Measurements from ENCODE around the gene QSOX2.

GRCh38 chr9:136277746-136278145, 32.1 kb upstream of the QSOX2 start:
- TF ChIP-seq CTCF (IDR thresholded peaks at IDR 0.05 in 2 of 3, conservative IDR thresholded peaks at IDR 0.05 in 1 of 3; ENCODE audit: borderline replicate concordance in 1 of 3, insufficient read depth in 1 of 3, low read depth in 2 of 3, low read length in 2 of 3) (no peak), POLR2AphosphoS5 (IDR thresholded peaks at IDR 0.05; ENCODE audit: low read depth, low read length) (no peak), JUND (IDR thresholded peaks at IDR 0.05) (no peak), RAD21 (IDR thresholded peaks at IDR 0.05; ENCODE audit: low read depth) (no peak), SP1 (IDR thresholded peaks at IDR 0.05; ENCODE audit: low read depth) (no peak), POLR2A (IDR thresholded peaks at IDR 0.05; ENCODE audit: borderline replicate concordance, extremely low read depth, insufficient read depth, insufficient read length) (no peak), MAX (IDR thresholded peaks at IDR 0.05) (no peak), CEBPB (IDR thresholded peaks at IDR 0.05; ENCODE audit: low read depth) (no peak), EZH2phosphoT487 (IDR thresholded peaks at IDR 0.05; ENCODE audit: borderline replicate concordance) (no peak), EZH2 (IDR thresholded peaks at IDR 0.05) (no peak), REST (IDR thresholded peaks at IDR 0.05; ENCODE audit: low read depth) (no peak), SRF (IDR thresholded peaks at IDR 0.05; ENCODE audit: low read depth) (no peak), TCF7L2 (IDR thresholded peaks at IDR 0.05; ENCODE audit: borderline replicate concordance, extremely low read depth, insufficient read depth, insufficient read length) (no peak), ZBTB33 (IDR thresholded peaks at IDR 0.05; ENCODE audit: extremely low read depth, insufficient replicate concordance, low read length) (no peak)
